ENCODE data around the gene CD300C. TPM values are rescaled to one million over a fixed set of nuclear protein-coding genes. Genes with fewer than 3 reads are reported as not detected.

CD300C gene
- total and polyA plus RNA-seq, 10 of the 15 experiments (the other 5 are each of a cell fraction or from before 2014, with no cell fraction given): 0.12 to 0.38 (median 0.23) TPM; not detected in 3

- CTCF ChIA-PET: no interaction called here
These were observed 34.0 kb upstream of the CD300C start for GRCh38 chr17:74579900-74580299.

More at GRCh38 chr17:74579900-74580299, 34.0 kb upstream of the CD300C start:
- SMC1A ChIA-PET (ENCODE audit: uncharacterized antibody, unreplicated experiment): interaction anchor here (1.2 kb wide), 1 partner anchor 65 kb away, joined by 3 read pairs; no protein-coding TSS in a partner anchor
- no peaks in the 10 kb centered on the region for H4K20me1 ChIP-seq (ENCODE audit: control insufficient read depth, insufficient read depth)
- no peak overlapping the region for H3K27ac ChIP-seq (ENCODE audit: control insufficient read depth, insufficient read depth)
- intact Hi-C loops (cut with micrococcal nuclease; ENCODE audit: unreplicated experiment) (no loop called here), in situ Hi-C loops (cut with MboI) (loop anchor here (10.0 kb wide), 1 partner anchor 65 kb away; no protein-coding TSS in a partner anchor)
- POLR2A ChIA-PET: no interaction called here
- H3K4me2 ChIP-seq (ENCODE audit: control insufficient read depth, insufficient read depth): no peak overlapping the region
- H3K79me2 ChIP-seq (ENCODE audit: control insufficient read depth, insufficient read depth, low read length): no peaks in the 10 kb centered on the region
- H3K4me3 ChIP-seq: no peak overlapping the region
- DNase-seq (ENCODE audit: low read depth, low spot score) (no peak), FAIRE-seq (no peak), ATAC-seq (no peak)
- TF ChIP-seq LARP7 (IDR thresholded peaks at IDR 0.05) (no peak), GATAD2B (conservative IDR thresholded peaks at IDR 0.05; ENCODE audit: low read depth) (no peak), ZNF687 (IDR thresholded peaks at IDR 0.05) (no peak), SREBF1 (IDR thresholded peaks at IDR 0.05; ENCODE audit: low read length) (no peak), HDGF (IDR thresholded peaks at IDR 0.05) (no peak), ZBED1 (IDR thresholded peaks at IDR 0.05; ENCODE audit: borderline replicate concordance) (no peak), NRF1 (conservative IDR thresholded peaks at IDR 0.05; ENCODE audit: low read depth, low read length) (no peak), PRDM15 (CRISPR knock-in tag; IDR thresholded peaks at IDR 0.05) (no peak), ZNF622 (IDR thresholded peaks at IDR 0.05) (no peak), ZSCAN29 (IDR thresholded peaks at IDR 0.05) (no peak), KAT2A (conservative IDR thresholded peaks at IDR 0.05; ENCODE audit: control insufficient read depth, low read depth, low read length) (no peak), IKZF1 (conservative IDR thresholded peaks at IDR 0.05) (no peak), RUNX3 (IDR thresholded peaks at IDR 0.05; ENCODE audit: low read length) (no peak), ESRRA (IDR thresholded peaks at IDR 0.05; ENCODE audit: low read length) (no peak)
- H3K36me3 ChIP-seq (ENCODE audit: control insufficient read depth in 2 of 2, insufficient read depth in 2 of 2, low read length in 1 of 2): no peaks in the 10 kb centered on the region
- H3K9me3 ChIP-seq (replicated peaks; ENCODE audit: control insufficient read depth, insufficient read depth, low read length): no peaks in the 10 kb centered on the region; the same call in 2 of the 3 replicates
- no peak overlapping the region for H3K9ac ChIP-seq (ENCODE audit: control insufficient read depth, insufficient read depth, low read length)
- peak overlapping the region; percentile 24; the same call in 1 of the 2 replicates for H2AFZ ChIP-seq (ENCODE audit: control insufficient read depth, low read depth, low read length)
- RAD21 ChIA-PET (ENCODE audit: unreplicated experiment): no interaction called here
- BruUV-seq (replicated peaks): no TSS peak
- WGBS (ENCODE audit: insufficient coverage, insufficient replicate concordance, low lambda C conversion rate, missing lambda C conversion rate): 18% methylated on average over 7 of the region's 7 CpGs
- H3K4me1 ChIP-seq (ENCODE audit: control insufficient read depth, insufficient read depth, low read length): no peaks in the 10 kb centered on the region
- H3K27me3 ChIP-seq (replicated peaks in 1 of 2; ENCODE audit: control insufficient read depth in 2 of 2, insufficient read depth in 2 of 2, low read length in 1 of 2): no peaks in the 10 kb centered on the region; a peak in 1 of 4 replicates

Measured in GM12878 (cell line).